GM19240 (cell line): Measurements from ENCODE around the gene EPS8.

Experiments used
- DNase-seq: peaks from one replicate; pipeline ENCODE4 v3.0.0; 2011; ENCODE audit warnings: low spot score; ENCODE audit not compliant: insufficient read length

The EPS8 gene

GRCh38 chr12:15605881-15606590 is 183.2 kb downstream of the EPS8 start:
- no peak for DNase-seq

DNA sequence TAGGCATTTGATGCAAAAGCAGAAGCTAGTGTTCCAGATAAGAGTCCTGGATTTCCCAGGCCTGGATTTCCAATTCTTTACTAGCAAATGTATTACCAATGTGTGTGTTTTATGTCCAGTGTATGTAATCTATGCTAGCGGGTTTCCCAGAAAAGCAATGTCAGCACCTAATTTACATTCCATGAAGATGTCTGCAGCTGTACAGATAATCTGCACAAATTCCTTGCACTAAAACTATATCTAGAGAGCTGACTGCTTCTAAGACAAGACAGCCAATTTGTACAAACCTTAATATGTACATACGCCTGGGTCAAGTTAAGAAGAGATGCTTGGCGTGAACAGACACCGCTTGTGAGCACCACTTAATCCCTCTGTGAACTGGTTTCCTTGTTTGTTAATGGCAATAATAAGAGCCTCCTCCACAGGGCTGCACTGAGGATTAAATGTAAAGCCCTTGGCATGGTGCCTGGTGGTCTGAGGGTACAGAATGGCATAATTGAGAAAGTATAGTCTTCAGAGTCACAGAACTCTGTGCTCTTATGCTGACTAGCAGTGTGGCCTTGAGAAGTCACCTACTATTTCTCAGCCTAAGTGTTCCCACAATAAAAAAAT is 185.6 kb downstream of the EPS8 start:
- no peak for DNase-seq

DNA sequence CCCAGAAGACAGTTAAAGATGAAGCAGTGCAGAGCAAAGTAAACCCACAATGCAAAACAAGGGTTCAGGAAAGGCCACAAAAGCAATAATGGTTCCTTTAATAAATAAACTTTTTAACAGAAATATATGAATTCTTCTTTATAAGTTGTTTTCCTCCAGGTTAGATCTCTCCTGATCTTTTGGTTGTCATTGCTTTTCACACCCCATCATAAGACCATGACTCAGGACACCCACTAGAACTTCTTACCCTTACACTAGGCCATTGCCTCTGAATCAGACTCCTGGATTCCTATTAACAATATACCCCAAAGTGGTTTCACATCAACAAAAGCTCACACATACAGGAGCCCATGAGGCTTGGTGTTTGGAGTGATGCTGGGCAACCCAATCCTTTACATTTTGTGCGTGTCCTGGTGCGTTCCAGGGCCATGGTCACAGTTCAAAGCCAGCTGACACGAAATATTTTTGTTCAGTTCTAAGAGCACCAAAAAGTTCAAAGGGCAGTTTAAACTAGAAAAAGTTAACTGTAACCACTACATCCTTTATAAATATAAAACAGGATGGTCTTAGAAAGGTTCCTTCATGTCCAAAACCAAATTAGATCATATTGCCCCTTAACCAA is 187.0 kb downstream of the EPS8 start:
- DNase-seq = no peak

- DNase-seq = no peak
Measured at GRCh38 chr12:15601210-15601800, 187.9 kb downstream of the EPS8 start.

- DNase-seq = no peak
Measured at GRCh38 chr12:15600223-15600935, 188.8 kb downstream of the EPS8 start.

DNA sequence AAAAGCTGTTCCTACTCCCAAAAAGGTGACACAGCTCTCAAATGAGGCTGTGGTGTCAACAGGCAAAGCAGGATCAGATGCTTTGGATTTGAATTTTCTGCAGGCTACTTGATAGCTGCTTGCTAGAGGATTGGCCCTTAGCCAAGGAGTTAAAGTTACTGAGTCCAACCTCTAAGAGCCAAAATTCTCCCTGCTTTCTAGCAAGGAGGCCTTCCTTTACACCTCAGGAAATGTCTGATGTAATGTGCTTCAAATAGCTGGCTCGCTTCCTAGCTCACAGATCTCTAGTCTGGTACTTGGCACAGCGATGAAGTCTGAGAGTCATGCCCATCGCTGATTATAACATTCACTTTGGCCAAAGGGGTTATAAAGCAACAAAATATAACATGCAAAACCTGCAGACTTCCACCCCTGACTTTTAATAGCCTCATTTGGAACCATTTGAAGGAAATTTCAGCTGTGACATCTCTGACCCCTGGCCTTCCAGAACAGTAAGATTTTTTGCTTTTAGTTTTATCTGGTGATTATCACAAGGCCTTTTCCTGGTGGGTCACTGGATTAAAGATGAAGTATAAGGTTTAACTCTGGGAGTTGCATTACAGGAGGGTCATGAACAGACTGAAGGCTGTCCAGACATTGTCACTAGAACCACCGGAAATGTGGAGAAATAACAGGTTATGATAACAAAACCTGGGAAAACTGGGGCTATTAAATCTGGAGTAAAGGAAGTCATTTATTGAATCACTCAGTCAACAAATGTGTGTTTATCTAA is 189.7 kb downstream of the EPS8 start:
- no peak for DNase-seq

GRCh38 chr12:15597125-15597830 is 191.9 kb downstream of the EPS8 start:
- DNase-seq = no peak

DNA sequence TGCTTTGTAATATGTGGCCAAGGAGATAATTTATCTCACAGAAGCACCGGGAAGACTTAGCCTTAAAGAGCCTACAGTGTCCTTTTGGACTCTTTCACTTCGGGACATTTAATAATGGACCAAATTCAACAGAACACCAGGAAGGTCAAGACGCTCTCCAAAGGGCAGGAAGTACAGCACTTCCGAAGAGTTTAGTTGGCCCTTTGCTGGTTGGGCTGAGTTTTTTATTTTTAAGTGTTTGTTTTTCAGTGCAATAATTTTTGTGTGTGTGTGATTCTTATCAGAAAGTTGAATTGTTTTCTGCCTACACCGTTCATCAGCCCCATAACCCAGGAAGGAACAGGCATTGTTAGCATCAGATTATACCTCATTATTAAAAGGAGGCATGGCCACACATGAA is 193.0 kb downstream of the EPS8 start:
- no peak for DNase-seq

- no peak for DNase-seq
Measured at GRCh38 chr12:15592934-15593333, 196.3 kb downstream of the EPS8 start.

GRCh38 chr12:15591811-15592210 is 197.4 kb downstream of the EPS8 start:
- DNase-seq = no peak

- DNase-seq = peak; percentile 16
Measured at GRCh38 chr12:15590180-15590826, 198.9 kb downstream of the EPS8 start.

DNA sequence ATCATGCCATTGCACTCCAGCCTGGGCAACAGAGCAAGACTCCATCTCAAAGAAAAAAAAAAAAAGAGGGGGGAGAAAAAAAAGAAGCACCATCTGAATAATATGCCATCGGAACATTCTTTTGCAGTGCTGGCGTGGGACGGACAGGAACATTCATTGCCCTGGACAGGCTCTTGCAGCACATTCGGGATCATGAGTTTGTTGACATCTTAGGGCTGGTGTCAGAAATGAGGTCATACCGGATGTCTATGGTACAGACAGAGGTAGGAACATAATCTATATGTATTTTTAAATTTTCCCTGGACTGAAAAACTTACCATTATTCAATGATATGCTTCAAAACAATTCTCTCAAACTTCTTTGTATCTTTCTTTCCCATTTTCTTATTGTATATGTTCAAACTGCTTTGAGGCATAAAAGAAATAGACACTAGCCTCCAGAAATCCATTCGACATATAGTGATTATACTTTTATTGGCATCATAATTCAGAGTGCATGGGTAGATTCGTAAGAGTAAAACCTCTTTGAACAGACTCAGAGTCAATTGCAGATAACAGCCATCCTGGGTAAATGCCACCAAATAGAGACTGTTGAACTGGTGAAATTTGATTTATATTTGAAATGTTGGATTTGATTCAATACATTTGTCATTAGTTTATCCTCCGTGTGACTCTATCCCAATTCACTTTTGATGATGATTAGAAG is 199.7 kb downstream of the EPS8 start:
- no peak for DNase-seq

GRCh38 chr12:15584366-15585041 is 204.7 kb downstream of the EPS8 start:
- no peak for DNase-seq

DNA sequence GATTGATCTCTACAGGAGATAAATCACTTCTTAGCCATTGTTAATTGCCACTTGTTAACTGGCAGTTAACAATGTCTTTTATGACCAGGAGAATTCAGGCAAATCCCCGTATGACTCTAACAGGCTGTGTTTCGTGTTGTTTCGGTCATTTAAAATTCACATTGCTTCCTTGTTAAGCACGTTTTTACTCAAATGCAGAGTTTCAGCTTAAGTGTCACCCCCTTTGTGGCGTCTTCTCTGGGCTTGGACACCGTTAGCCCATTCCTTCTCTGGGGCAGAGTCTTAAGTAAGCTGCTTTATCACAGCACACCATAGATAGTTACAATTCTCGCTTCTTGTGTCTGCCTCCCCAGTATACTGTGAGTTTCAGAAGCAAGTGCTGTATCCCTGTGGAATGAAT is 205.4 kb downstream of the EPS8 start:
- no peak for DNase-seq

DNA sequence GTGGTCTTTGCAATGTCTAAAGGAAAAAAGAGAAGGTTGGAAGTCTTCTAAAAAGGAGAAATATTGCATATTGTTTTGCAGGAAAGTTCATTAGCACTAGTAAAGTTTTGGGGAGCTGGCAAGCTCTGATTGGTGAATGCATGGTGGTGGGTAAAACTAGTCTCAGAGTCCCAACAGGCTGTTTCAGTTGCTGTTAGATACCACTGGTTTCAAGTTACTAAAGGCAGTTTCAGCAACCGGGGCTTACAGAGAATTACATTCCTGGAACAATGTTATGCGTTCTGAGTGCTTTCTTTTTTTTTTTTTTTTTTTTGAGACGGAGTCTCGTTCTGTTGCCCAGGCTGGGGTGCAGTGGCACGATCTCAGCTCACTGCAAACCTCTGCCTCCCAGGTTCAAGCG is 208.2 kb downstream of the EPS8 start:
- no peak for DNase-seq

GRCh38 chr12:15580431-15580830 is 208.8 kb downstream of the EPS8 start:
- DNase-seq = no peak

DNA sequence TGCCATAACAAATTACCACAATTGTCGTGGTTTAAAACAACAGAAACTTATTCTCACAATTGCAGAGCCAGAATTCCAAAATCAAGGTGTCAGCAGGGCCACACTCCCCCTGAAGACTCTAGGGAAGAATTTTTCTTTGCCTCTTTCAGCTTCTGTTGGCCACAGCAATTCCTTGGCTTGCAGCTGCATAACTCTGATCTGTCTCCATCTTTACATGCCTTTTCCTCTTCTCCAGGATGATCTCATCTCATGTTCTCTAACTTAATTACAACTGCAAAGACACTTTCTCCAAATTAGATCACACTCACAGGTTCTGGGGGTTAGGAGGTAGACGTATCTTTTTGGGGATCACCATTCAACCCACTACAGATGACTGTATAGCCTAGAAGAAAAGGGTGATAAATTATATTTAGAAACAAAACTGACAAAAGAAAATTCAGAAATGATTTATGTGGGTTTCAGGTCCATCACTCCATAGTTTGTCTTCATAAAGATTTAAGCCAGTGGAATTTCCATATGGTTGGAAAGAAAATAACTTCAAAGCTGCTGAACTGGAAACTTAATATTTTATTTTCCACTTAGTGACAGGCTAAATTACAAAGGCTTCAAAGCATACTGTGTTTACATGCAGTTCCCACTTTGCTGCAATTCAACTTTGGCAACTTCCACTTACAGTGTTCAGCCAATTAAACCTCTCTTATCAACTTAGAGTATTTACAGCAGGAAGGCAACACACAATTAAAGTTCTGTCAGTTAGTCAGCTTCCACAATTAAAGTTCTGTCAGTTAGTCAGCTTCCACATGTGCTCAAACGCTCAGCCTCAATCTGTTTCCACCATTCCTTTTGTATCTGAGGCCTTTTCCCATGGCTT is 213.3 kb downstream of the EPS8 start:
- DNase-seq = no peak

DNA sequence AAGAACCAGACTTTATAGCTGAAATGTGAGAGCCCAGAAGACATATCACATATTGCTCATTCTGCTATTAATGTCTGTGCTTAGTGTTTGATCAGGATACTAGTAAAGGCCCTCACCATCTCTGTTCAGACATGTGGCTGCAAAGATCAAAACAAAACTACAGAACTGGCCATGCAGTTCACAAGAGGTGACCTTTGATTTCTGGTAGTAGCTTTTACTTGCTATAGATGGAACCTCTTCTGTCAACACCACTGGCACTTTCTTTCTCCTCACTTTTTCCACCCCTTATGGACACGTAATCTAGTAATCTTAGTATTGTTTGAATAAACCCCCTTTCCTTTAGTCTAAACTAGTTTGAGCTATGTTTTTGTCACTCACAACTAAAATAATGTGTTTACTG is 214.8 kb downstream of the EPS8 start:
- no peak for DNase-seq
